Activated CD4-positive, alpha-beta memory T cell treated with anti-CD3 and anti-CD28 coated beads, Interleukin-2, amount 10 ng/mL, durations not matched to agents 7 days and 5 days (primary cell): ENCODE data around the gene ARMC6. TPM values are rescaled to one million over a fixed set of nuclear protein-coding genes. Genes with fewer than 3 reads are reported as not detected.

Experiments
- CTCF ChIA-PET: fragments of 350-600 bp; sonication (Branson Sonifier 250); formaldehyde crosslinking; loops from one replicate; lab custom pipeline; 2021; ENCODE audit warnings: antibody characterized with exemption, inconsistent platforms; lab: Charles Lee
- POLR2A ChIA-PET: fragments of 350-600 bp; sonication (Branson Sonifier 250); formaldehyde crosslinking; loops from one replicate; lab custom pipeline; 2021; ENCODE audit warnings: antibody characterized with exemption; lab: Charles Lee
- DNase-seq: peaks from one replicate; pipeline ENCODE4 v3.0.0-alpha.2; 2020
- H3K27ac Mint-ChIP-seq: one replicate; pipeline ENCODE4 v1.8.0; 2021; ENCODE audit warnings: mild to moderate bottlenecking, mixed read lengths
- H3K27me3 Mint-ChIP-seq: one replicate; pipeline ENCODE4 v1.8.0; 2021; ENCODE audit warnings: mixed read lengths
- H3K36me3 Mint-ChIP-seq: one replicate; pipeline ENCODE4 v1.8.0; 2021; ENCODE audit warnings: low read depth, mixed read lengths
- H3K4me1 Mint-ChIP-seq: one replicate; pipeline ENCODE4 v1.8.0; 2021; ENCODE audit warnings: mixed read lengths
- H3K4me3 Mint-ChIP-seq: one replicate; pipeline ENCODE4 v1.8.0; 2021; ENCODE audit warnings: mild to moderate bottlenecking, mixed read lengths
- H3K9me3 Mint-ChIP-seq: one replicate; pipeline ENCODE4 v1.8.0; 2021; ENCODE audit warnings: mixed read lengths
- total RNA-seq, 2 experiments: library from RNA; stranded (reverse); gene quantifications; one replicate each; pipeline ENCODE4 v1.2.3, GENCODE V29; 2021

The ARMC6 gene
- total RNA-seq, 2 experiments from 2014 or later = 19.7 to 22.5 TPM

DNA sequence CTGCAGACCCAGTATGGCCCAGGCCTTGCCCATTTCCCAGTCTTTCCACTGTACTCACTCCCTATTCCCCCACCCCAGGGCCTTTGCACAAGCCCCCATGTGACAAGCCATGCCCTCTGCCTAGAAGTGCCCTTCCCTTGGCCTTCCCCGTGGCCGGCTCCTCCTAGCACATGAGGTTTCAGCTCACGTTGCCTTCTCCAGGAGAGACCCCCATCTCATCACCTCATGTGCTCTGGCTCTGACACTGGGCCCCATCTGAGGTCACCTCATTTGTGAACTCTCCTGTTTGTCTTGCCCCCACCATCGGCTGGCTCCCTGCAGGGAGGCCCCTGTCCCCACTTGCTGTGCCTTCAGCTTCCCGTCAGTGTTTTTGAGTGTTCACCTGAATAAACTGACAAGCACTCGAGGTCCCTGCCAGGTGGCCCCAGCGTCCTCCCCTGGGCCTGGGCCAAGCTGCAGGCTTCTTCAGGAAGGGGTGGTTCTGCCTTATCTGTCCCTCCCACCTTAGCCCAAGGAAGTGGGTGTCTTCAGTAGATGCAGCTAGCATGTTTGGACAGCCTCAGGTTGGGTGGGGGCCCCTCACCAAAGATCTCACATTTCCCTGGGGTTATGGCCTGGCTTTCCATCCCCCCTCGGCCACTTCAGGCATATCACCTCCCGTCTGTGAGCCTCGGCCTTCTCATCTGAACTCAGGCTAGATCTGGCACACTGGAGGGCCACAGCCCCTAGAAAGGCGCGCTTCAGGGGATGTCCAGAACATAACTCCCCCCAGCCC is 26.6 kb downstream of the ARMC6 start:
- Mint-ChIP-seq H3K4me3 (no peak overlapping the region), H3K27ac (no peak overlapping the region), H3K4me1 (peaks cover 17% of the 10 kb centered on the region), H3K9me3 (no peaks in the 10 kb centered on the region), H3K36me3 (peaks cover 3% of the 10 kb centered on the region), H3K27me3 (no peaks in the 10 kb centered on the region)
- CTCF ChIA-PET = no interaction called here
- POLR2A ChIA-PET = no interaction called here
- DNase-seq = no peak

DNA sequence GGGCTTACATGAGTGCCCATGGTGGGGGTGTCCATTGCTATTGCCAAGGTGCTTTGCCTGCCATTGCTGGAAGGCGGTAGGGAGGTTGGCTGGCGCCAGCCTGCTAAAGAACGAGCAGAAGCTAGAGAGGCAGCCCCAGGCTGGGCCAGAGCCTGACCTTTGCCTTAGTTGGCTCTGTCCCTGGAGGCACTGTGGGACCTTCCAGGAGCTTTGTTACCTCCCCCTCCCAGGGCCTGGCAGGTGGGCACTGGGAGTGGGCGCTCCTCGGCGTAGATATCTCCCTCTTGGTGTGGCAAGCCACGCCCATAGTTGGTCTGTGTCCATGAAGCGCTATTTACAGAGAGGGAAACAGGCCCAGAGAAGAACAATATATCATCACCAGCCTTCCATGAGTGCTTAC is 28.1 kb downstream of the ARMC6 start:
- no peak for DNase-seq
- POLR2A ChIA-PET = interaction anchor here (0.6 kb wide), 1 partner anchor 53 kb away, joined by 3 read pairs; no protein-coding TSS in a partner anchor
- Mint-ChIP-seq H3K27ac (no peak overlapping the region), H3K4me3 (no peak overlapping the region), H3K4me1 (peaks cover 23% of the 10 kb centered on the region), H3K27me3 (no peaks in the 10 kb centered on the region), H3K36me3 (peaks cover 3% of the 10 kb centered on the region), H3K9me3 (no peaks in the 10 kb centered on the region)
- CTCF ChIA-PET = no interaction called here

DNA sequence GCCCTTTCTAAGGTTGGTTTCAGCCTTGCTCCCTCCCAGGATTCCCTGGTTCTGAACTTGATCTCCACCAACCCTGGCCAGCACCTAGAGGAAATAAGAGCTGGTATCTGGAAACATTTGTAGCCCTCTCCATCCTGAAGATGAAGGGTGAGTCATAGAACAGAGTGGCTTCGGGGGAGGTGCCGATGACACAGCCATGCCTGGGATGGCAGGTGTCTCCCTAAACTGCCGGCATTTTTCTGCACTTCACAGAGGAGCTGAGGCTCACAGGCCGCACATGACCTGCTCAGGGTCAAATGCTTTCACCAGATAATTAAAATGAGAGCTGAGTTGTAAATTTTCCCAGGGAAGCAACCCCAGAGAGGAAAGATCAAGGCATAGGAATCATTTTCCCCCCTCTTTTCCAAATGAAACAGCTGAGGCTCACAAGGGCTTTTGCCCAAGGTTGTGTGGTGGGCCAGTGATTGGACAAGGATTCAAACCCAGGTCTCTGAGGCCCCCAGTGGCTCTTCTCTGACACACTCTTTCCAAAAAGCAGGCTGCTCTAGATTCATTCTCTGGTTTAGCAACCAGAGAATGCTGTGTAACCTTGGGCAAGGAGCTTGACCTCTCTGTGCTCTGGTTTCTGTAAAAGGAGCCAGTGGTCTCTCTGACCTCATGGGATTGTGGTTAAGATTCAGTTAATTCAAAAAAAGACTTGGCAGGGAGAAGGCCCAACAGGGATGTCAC is 29.2 kb downstream of the ARMC6 start:
- peak overlapping the region; percentile 42 for H3K27ac Mint-ChIP-seq
- H3K4me3 Mint-ChIP-seq = peak overlapping the region; percentile 81
- ChIA-PET CTCF (interaction anchor here (0.7 to 3.4 kb wide), 7 partner anchors 8 to 141 kb away, joined by 3 to 12 read pairs (median 3); partner anchors contain the start of gene NR2C2AP), POLR2A (interaction anchor here (0.8 to 1.4 kb wide), 2 partner anchors 11 to 32 kb away, joined by 3 to 5 read pairs; no protein-coding TSS in a partner anchor)
- no peaks in the 10 kb centered on the region for H3K9me3 Mint-ChIP-seq
- peaks cover 3% of the 10 kb centered on the region for H3K36me3 Mint-ChIP-seq
- peaks cover 30% of the 10 kb centered on the region for H3K4me1 Mint-ChIP-seq
- DNase-seq = no peak
- H3K27me3 Mint-ChIP-seq = no peaks in the 10 kb centered on the region

DNA sequence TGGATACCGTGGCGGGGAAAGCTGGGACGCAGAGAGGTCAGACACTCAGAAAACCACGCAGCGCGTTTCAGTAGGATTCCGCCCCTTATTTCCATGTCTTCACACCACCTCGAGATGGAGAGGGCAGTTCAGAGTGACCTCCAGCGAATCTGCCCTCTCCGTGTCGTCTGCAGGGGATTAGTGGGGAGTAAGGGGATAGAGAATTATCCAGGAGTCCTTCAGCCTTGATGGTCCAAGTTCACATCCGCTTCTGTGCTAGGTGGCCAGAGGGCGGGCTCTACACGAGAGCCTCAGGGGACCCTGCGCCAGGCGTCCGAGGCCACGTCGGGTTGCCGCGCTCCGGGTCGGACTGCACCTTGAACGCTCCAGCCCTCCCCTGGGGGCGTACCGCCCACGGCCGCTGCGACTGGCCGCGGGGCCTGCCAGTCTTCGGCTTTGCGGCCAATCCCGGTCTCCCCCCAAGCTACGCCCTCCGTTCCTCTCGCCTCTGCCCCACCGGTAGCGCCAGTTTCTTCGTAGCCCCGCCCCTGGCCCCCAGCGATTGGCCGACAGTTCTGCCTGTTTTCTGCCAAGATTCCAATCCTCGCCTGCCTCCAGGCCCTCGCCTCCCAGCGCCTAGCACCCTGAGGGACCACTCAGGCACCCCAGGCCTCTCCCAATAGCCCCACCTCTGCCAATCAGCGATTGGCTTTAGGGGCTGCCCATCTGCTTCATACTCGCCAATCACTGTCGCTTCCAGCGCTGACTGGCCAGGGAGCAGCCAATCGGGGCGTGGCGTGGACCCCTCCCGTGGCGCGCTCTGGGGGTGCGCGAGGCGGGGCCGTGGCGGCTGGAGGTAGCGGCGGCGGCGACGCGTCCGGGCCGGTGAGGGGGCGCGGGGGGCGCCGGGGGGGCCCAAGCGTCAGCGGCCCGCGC is 30.0 kb downstream of the ARMC6 start, which contains the start of gene SLC25A42:
TSS of gene SLC25A42 (plus strand) at position 812 of the 915 bp plus-strand sequence. CDS start 32,131 bp downstream, outside the sequence.
- POLR2A ChIA-PET = interaction anchor here (0.8 to 1.4 kb wide), 2 partner anchors 12 to 32 kb away, joined by 3 to 5 read pairs; no protein-coding TSS in a partner anchor
- peak within 1 kb of the TSS; percentile 76 for H3K27ac Mint-ChIP-seq
- peak; percentile 99 for DNase-seq
- CTCF ChIA-PET = interaction anchor here (0.7 to 3.4 kb wide), 7 partner anchors 9 to 140 kb away, joined by 3 to 12 read pairs (median 3); partner anchors contain the start of gene NR2C2AP
- H3K4me3 Mint-ChIP-seq = peak within 1 kb of the TSS; percentile 81
- no peaks in the 10 kb centered on the region for H3K36me3 Mint-ChIP-seq
- peaks cover 32% of the 10 kb centered on the region for H3K4me1 Mint-ChIP-seq
- no peaks in the 10 kb centered on the region for H3K9me3 Mint-ChIP-seq
- no peaks in the 10 kb centered on the region for H3K27me3 Mint-ChIP-seq

DNA sequence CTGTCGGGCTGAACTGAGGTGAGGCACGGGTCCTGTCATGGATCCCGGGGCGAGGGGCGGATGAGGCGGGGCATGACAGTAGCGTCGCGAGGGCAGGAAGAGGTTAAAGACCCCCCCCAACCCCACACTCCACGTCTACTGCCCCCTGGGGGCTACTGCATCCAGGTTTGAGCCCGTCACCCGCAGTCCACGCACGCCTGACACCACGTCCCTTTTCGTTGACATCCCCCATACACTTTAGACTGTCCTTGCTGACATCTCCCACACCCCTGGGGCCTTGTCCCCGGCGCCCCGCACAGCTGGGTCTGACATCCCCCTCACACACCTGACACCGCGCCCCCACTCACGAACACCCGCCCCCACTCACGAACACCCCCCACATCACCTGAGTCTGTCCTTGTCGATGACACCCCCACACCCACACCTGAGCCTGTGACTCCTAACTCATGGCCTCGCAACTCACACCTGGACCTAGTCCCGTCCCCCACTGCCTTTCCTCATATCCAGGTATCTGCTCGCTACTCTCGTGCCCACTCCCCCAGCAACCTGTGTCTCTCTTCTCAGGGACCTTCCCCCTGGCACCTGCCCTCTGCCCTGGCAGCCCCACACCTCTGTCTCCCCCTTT is 30.8 kb downstream of the ARMC6 start:
- CTCF ChIA-PET = interaction anchor here (1.2 to 3.4 kb wide), 3 partner anchors 10 to 82 kb away, joined by 4 to 12 read pairs (median 5); no protein-coding TSS in a partner anchor
- H3K4me1 Mint-ChIP-seq = peaks cover 37% of the 10 kb centered on the region
- no peaks in the 10 kb centered on the region for H3K36me3 Mint-ChIP-seq
- POLR2A ChIA-PET = interaction anchor here (1.1 to 1.4 kb wide), 3 partner anchors 13 to 31 kb away, joined by 4 to 5 read pairs (median 5); partner anchors contain the start of gene SUGP2
- H3K9me3 Mint-ChIP-seq = no peaks in the 10 kb centered on the region
- DNase-seq = peak; percentile 20
- peak overlapping the region; percentile 81 for H3K4me3 Mint-ChIP-seq
- H3K27me3 Mint-ChIP-seq = no peaks in the 10 kb centered on the region
- peak overlapping the region; percentile 76 for H3K27ac Mint-ChIP-seq

DNA sequence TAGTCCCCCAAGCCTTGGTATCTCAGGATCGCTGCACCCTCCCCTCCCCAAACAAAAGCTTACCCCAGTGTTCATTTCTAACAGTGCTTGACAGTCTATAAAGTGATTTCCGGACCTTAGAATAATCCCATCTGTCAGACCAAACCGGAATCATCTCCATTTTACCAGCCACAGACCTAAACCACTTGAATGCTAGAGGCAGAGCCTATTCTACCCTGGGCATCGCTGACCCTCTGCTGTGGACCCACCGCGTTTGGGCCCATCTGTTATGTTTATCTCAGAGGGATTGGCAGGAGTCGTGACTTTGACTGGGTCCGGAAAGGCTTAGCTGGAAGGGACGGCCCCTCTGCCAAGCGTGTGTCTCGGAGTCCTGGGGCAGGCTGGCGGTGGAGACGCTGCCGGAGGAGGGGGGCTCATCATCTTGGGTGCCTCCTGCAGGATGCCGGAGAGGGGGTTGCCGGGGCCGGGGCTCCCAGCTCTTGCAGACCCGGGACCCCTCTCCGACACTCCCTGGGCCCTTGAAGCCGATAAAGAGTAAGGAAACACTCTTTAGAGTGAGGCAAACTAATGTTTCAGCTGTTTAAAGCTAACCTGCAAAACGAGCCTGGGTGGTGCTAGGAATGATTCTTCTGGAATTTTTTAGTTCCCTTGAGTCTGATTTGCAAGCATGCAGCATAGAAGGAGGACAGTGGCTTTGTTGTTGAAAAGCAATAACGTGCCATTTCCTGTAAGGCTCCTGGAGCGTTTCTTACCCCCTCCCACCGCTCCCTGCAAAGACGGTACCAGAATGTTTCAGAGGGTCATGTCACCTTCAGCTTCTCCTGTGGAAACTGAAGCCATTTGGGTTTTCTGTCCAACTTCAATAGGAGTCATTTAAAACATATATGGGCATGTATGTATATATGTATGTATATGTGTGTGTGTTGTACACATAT is 31.7 kb downstream of the ARMC6 start:
- Mint-ChIP-seq H3K27me3 (no peaks in the 10 kb centered on the region), H3K4me1 (peaks cover 42% of the 10 kb centered on the region), H3K9me3 (no peaks in the 10 kb centered on the region), H3K36me3 (no peaks in the 10 kb centered on the region), H3K4me3 (peak overlapping the region; percentile 81), H3K27ac (peak overlapping the region; percentile 76)
- peak; percentile 40 for DNase-seq
- ChIA-PET POLR2A (interaction anchor here (1.1 to 1.4 kb wide), 3 partner anchors 14 to 32 kb away, joined by 4 to 5 read pairs (median 5); partner anchors contain the start of gene SUGP2), CTCF (interaction anchor here (0.9 to 3.4 kb wide), 3 partner anchors 10 to 51 kb away, joined by 3 to 12 read pairs (median 4); no protein-coding TSS in a partner anchor)

GRCh38 chr19:19067276-19068072 is 34.1 kb downstream of the ARMC6 start:
- POLR2A ChIA-PET = interaction anchor here (0.5 kb wide), 1 partner anchor 788 kb away, joined by 3 read pairs; no protein-coding TSS in a partner anchor
- Mint-ChIP-seq H3K36me3 (no peaks in the 10 kb centered on the region), H3K9me3 (no peaks in the 10 kb centered on the region), H3K27me3 (no peaks in the 10 kb centered on the region), H3K27ac (no peak overlapping the region), H3K4me1 (peaks cover 40% of the 10 kb centered on the region), H3K4me3 (no peak overlapping the region)
- CTCF ChIA-PET = interaction anchor here (0.6 to 1.6 kb wide), 2 partner anchors 107 to 116 kb away, joined by 3 read pairs; no protein-coding TSS in a partner anchor
- DNase-seq = no peak

GRCh38 chr19:19068659-19069654 is 35.6 kb downstream of the ARMC6 start:
- Mint-ChIP-seq H3K4me1 (peaks cover 29% of the 10 kb centered on the region), H3K27me3 (no peaks in the 10 kb centered on the region), H3K36me3 (no peaks in the 10 kb centered on the region), H3K4me3 (no peak overlapping the region), H3K9me3 (no peaks in the 10 kb centered on the region), H3K27ac (peak overlapping the region; percentile 76)
- POLR2A ChIA-PET = interaction anchor here (0.6 to 1.3 kb wide), 3 partner anchors 19 to 150 kb away, joined by 3 to 4 read pairs (median 4); partner anchors contain the start of genes COPE and DDX49
- CTCF ChIA-PET = interaction anchor here (0.8 to 1.1 kb wide), 4 partner anchors 19 to 593 kb away, joined by 3 read pairs; no protein-coding TSS in a partner anchor
- DNase-seq = peak; percentile 23

DNA sequence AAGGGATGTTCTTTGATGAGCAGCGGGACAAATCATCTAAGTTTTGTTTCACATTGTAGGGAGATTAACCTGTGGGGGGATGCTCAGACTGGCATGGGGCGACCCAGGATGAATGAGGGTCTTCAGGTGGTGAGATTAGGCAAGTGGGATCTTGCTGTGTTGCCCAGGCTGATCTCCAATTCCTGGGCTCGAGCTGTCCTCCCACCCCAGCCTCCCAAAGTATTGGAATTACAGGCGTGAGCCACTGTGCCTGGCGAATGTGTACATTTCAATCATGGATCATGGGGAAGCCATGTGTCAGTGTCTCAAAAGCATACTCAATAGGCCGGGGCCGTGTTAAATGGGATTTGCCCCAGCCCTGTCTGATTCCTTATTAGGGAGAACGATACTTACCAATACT is 38.5 kb downstream of the ARMC6 start:
- POLR2A ChIA-PET = no interaction called here
- Mint-ChIP-seq H3K4me1 (peaks cover 17% of the 10 kb centered on the region), H3K27me3 (no peaks in the 10 kb centered on the region), H3K36me3 (peaks cover 2% of the 10 kb centered on the region), H3K27ac (no peak overlapping the region), H3K4me3 (no peak overlapping the region), H3K9me3 (no peaks in the 10 kb centered on the region)
- CTCF ChIA-PET = no interaction called here
- no peak for DNase-seq
